NCI-H226 (cell line): ENCODE results near the gene SGCA.

Experiments used
- DNase-seq: peaks from one replicate; pipeline ENCODE4 v3.0.0-alpha.2; 2015

The SGCA gene

GRCh38 chr17:50149417-50150353 lies 16.1 kb upstream of the SGCA start:
- no peak for DNase-seq

- no peak for DNase-seq
Measured at GRCh38 chr17:50150354-50151040, 15.3 kb upstream of the SGCA start, which contains the start of gene PPP1R9B. TSS of gene PPP1R9B (minus strand) at chr17:50150677. CDS start at chr17:50150513, 164 bp downstream.

- peak; percentile 90 for DNase-seq
Measured at GRCh38 chr17:50151041-50151936, 14.5 kb upstream of the SGCA start.

- DNase-seq: peak; percentile 94
Measured at GRCh38 chr17:50151937-50152547, 13.8 kb upstream of the SGCA start.

- DNase-seq: no peak
Measured at GRCh38 chr17:50152736-50153135, 13.1 kb upstream of the SGCA start.

GRCh38 chr17:50153650-50154575 lies 11.9 kb upstream of the SGCA start:
- peak; percentile 79 for DNase-seq

GRCh38 chr17:50154604-50155003 lies 11.2 kb upstream of the SGCA start:
- DNase-seq: no peak

GRCh38 chr17:50155115-50155819 lies 10.5 kb upstream of the SGCA start:
- no peak for DNase-seq

GRCh38 chr17:50157891-50158290 lies 7.9 kb upstream of the SGCA start:
- no peak for DNase-seq

GRCh38 chr17:50161023-50161910 lies 4.5 kb upstream of the SGCA start:
- peak; percentile 68 for DNase-seq

GRCh38 chr17:50161911-50162288 lies 3.9 kb upstream of the SGCA start:
- no peak for DNase-seq

GRCh38 chr17:50162466-50163254 lies 3.1 kb upstream of the SGCA start:
- no peak for DNase-seq

GRCh38 chr17:50163843-50164696 lies 1.7 kb upstream of the SGCA start:
- no peak for DNase-seq

GRCh38 chr17:50164697-50164988 lies 1.2 kb upstream of the SGCA start:
- no peak for DNase-seq

GRCh38 chr17:50165066-50165465 lies 739 bp upstream of the SGCA start:
- no peak for DNase-seq

GRCh38 chr17:50165466-50165865 lies 339 bp upstream of the SGCA start:
- no peak for DNase-seq

- DNase-seq: no peak
Measured at GRCh38 chr17:50166518-50167181, 845 bp downstream of the SGCA start.
